Neural crest cell (in vitro differentiated cells): Measurements from ENCODE around the gene HSBP1L1. TPM values are rescaled to one million over a fixed set of nuclear protein-coding genes. Genes with fewer than 3 reads are reported as not detected.

Source experiments
- DNase-seq: peaks from one replicate; pipeline ENCODE4 v3.0.0; 2021; ENCODE audit warnings: low read depth, mixed read lengths, low spot score
- H3K27ac Mint-ChIP-seq: one replicate; pipeline ENCODE4 v1.8.0; 2021; ENCODE audit warnings: mild to moderate bottlenecking, mixed read lengths; ENCODE audit not compliant: unreplicated experiment
- H3K27me3 Mint-ChIP-seq: 2 replicates; pipeline ENCODE4 v1.8.0; 2021; ENCODE audit warnings: low read depth, mild to moderate bottlenecking, mixed read lengths
- H3K36me3 Mint-ChIP-seq: 2 replicates; pipeline ENCODE4 v1.8.0; 2021; ENCODE audit warnings: low read depth, mild to moderate bottlenecking, mixed read lengths
- H3K4me1 Mint-ChIP-seq: 2 replicates; pipeline ENCODE4 v1.8.0; 2021; ENCODE audit warnings: mixed read lengths
- H3K4me3 Mint-ChIP-seq: one replicate; pipeline ENCODE4 v1.8.0; 2021; ENCODE audit warnings: mild to moderate bottlenecking, mixed read lengths
- H3K9me3 Mint-ChIP-seq: 2 replicates; pipeline ENCODE4 v1.8.0; 2021; ENCODE audit warnings: mixed read lengths
- CTCF ChIP-seq: fragments of 200-600 bp; sonication (generic); conservative IDR thresholded peaks from 2 replicates; pipeline ENCODE4 v1.5.0; 2021; ENCODE audit warnings: antibody characterized with exemption, mild to moderate bottlenecking
- total RNA-seq: library from RNA; stranded (reverse); gene quantifications from 2 replicates; pipeline ENCODE4 v1.2.1, GENCODE V29; 2021

Gene HSBP1L1
- total RNA-seq, 1 donor from 2014 or later, result 0.58 TPM

DNA sequence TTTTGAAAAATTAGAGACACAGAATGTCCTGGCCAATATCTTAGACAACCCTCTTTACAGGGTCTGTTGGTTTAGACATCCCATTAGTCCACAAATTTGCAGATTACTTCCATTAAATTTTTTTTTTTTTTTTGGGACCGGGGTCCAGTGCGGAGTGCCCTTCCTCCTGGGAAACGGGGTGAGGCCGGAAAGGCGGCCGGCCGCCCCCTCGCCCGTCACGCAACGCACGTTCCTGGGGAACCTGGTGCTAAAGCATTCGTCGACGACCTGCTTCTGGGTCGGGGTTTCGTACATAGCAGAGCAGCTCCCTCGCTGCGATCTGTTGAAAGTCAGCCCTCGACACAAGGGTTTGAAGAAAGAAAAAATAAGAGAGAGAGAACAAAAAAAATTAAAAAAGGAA is 48.3 kb downstream of the HSBP1L1 start:
- H3K9me3 Mint-ChIP-seq, result peaks cover 16% of the 10 kb centered on the region
- H3K4me3 Mint-ChIP-seq, result no peak overlapping the region
- no peaks in the 10 kb centered on the region for H3K4me1 Mint-ChIP-seq
- H3K27me3 Mint-ChIP-seq, result no peaks in the 10 kb centered on the region
- H3K36me3 Mint-ChIP-seq, result peaks cover 34% of the 10 kb centered on the region
- no peak for TF ChIP-seq CTCF
- no peak overlapping the region for H3K27ac Mint-ChIP-seq
- no peak for DNase-seq

Other genes with a start within 250 kb of the HSBP1L1 start
- gene KCNG2, start 166.7 kb upstream of the HSBP1L1 start, total RNA-seq, result not detected in 2 replicates
- 28.4 and 29.8 TPM in 2 replicates for gene SLC66A2, start 13.0 kb upstream of the HSBP1L1 start, total RNA-seq
- gene TXNL4A, start 23.9 kb downstream of the HSBP1L1 start, total RNA-seq, result 140 and 144 TPM in 2 replicates
- gene RBFA, start 69.8 kb downstream of the HSBP1L1 start, total RNA-seq, result 47.0 and 50.7 TPM in 2 replicates
- 42.6 and 44.0 TPM in 2 replicates for gene ADNP2, start 144.6 kb downstream of the HSBP1L1 start, total RNA-seq